Glomerular visceral epithelial cell (primary cell): ENCODE measurements around the gene IDE.
"Not testable (repeated sequence)": the region's sequence is repeated elsewhere in the genome, so short reads cannot be mapped to it uniquely, and the experiment has no call there.

Source experiments
- DNase-seq: peaks from one replicate; pipeline ENCODE4 v3.0.0-alpha.2; 2016; ENCODE audit errors: extremely low spot score

The IDE gene

DNA sequence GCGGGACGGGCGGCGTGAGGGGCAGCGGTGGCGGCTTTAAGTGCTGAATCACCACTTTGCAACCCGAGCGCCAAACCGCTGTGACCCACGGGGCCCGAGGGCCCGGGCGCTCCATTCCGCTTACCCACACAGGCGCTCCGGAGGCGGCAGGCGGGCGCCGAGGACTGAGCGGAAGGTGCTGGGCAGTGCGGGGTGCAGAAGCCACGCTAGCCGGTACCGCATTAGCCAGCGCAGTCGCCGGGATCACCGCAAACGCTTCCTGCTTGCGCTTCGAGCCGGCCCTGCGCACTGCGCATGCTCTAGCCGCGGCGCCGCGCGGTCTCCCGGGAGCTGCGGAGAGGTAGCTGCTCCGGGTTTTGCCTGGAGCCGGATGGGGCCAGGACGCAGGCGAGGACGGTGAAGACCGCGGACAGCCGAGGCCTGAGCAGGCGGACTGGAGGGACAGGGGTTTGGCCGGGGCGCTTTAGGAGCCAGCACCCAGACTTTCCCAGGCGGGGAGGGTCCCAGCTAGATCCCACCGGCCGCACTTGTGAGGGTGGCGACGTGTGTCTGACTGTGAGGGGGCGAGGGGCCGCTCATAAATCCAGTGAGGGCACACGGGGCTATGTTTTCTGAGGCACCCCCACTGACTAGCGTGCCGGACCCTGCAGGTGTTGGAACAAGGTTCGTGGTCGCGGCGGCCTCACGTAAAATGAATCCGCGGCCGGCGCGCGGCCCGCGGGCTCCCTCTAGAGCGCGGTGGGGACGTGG is at the start of gene IDE:
TSS of gene IDE (minus strand) at position 296 of the 750 bp plus-strand sequence. CDS start at position 222, 74 bp downstream.
- DNase-seq = peak; percentile 89

DNA sequence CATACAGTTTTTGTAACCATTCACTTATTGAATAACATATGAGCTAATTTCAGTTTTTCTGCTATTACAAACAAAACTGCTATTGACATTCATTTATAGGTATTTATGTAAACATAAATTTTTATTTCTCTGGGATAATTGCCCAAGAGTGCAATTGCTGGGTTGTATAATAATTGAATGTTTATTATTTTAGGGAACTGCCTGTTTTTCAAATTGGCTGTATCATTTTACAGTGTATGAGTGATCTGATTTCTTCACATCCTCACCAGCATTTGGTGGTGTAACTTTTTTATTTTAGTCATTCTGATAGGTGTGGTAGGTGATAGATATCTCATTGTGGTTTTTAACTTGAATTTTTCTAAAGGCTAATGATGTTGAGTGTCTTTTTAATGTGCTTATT is 45.5 kb upstream of the IDE start:
- DNase-seq = no peak

DNA sequence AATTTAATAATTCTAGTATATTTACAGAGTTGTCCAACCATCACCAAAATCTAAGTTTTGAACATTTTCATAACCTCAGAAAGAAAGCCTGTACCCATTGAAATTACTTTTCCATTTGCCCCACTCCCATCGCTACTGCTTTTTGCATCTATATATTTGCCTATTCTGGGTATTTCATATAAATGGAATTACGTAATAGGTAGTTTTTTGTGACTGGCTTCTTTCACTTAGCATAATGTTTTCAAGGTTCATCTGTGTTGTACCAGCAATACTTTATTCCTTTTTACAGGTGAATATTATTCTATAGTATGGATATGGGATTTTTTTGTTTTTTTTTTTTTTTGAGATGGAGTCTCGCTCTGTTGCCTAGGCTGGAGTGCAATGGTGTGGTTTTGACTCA is 41.6 kb upstream of the IDE start:
- no peak for DNase-seq

DNA sequence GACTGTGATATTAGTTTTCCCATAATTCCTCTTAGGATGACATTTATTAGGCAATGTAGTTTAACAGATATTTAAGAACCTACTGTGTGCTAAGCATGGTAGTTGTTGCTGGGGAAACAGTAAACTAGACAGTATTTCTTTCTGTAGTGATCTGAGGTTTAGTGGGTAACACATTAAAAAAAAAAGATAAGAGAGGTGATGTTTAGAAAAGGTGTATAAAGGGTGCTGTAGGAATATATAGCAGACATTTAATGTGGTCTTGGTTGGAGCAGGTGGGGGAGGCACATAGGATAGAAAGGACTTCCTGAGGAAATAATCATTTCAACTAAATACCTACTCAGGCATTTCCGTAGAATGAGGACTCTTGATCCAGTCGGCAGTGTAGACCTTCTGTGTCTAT is 30.9 kb upstream of the IDE start:
- no peak for DNase-seq

DNA sequence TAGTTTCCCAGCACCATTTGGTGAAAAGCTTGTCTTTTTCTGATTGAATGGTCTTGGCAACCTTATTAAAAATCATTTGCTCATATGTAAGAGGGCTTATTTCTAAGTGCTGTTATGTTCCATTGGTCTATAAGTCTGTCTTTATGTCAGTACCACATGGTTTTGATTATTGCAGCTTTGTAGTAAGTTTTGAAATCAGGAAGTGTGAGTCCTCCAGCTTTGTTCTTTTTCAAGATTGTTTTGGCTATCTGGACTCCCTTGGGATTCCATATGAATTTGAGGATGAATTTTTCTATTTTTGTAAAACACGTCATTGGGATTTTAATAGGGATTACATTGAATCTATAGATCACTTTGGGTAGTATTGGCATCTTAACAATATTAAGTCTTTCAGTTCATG is 24.4 kb upstream of the IDE start:
- no peak for DNase-seq

DNA sequence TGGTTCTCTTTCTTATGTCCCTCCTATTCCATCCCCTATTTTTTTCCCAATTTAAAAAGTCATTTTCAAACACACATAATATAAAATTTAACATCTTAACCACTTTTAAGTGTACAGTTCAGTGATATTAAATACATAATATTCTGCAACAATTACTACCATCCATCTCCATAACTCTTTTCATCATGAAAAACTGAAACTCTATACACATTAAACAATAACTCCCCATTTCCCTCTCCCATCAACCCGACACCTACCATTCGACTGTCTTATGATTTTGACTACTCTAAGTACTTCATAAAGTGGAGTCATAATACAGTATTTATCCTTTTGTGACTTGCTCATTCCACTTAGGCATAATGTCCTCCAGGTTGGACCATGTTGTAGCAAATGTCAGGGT is 21.6 kb upstream of the IDE start:
- no peak for DNase-seq

DNA sequence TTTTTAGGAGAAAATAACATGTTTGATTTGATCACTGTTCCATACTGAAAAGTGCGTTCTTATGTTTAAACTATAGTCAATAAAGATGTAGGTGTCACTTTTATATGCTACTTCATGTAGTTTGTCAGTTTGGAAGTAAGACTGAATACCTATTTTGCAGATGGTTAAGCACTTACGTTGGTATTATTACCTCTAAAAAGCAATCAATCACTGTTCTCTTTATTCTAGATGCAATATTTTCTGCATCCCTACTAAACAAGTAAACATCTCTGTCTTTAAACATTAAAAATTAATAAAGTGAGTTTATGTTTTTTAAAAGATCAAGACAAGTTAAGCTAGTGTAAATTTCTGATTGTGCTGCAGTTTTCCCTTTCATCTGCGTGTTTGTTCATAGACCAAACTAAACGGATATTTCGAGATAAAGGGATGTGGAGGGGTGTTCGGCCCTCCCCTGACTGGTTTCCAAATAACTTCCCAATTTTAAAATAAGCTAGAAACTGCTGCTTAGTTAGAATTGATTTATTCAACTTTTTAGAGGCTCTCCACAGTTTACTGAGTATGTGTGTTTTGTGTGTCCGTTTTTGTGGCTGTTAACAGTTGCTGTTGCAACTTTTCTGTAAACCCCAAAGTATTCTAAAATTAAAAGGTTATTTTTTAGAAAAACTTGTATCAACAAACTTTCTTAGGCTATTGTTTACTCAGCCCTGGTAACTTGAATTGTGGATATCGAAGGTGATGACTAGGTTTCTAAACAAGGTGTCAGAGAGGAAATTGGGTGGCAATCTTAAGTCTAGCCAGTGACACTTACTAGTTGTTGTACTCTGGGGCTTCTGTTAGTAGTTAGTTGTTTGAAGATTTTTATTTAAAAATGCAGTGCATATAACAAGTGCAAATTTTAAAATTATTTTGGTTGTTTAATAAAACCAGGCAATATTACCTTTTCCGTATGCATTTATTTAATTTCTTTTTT is 20.0 kb upstream of the IDE start:
- no peak for DNase-seq

DNA sequence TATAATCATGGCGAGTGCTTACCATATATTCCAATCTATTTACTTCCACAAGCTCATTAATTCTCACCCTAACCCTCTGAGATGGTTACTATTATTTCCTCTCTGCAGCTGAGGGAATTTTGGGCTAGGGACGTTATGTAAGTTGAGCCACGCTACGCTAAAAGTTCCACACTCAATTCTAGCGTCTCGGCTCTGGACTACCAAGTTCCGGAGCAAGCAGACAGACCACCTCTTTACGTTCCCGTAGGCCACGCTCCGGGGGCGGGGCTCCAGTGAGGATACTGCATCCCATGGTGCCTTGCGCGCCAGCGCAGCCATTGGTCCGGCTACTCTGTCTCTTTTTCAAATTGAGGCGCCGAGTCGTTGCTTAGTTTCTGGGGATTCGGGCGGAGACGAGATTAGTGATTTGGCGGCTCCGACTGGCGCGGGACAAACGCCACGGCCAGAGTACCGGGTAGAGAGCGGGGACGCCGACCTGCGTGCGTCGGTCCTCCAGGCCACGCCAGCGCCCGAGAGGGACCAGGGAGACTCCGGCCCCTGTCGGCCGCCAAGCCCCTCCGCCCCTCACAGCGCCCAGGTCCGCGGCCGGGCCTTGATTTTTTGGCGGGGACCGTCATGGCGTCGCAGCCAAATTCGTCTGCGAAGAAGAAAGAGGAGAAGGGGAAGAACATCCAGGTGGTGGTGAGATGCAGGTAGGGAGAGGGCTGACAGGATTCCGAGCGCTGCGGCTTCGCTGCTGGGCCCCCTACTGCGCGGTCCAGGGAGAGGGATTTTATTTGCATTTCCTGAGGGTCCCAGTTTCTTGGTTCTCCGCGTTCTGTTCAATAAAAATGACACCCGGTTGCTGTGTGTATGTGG is 19.1 kb upstream of the IDE start, which contains the start of gene KIF11:
TSS of gene KIF11 (plus strand) at position 370 of the 858 bp plus-strand sequence. CDS start at position 616, 246 bp downstream.
- peak; percentile 96 for DNase-seq

DNA sequence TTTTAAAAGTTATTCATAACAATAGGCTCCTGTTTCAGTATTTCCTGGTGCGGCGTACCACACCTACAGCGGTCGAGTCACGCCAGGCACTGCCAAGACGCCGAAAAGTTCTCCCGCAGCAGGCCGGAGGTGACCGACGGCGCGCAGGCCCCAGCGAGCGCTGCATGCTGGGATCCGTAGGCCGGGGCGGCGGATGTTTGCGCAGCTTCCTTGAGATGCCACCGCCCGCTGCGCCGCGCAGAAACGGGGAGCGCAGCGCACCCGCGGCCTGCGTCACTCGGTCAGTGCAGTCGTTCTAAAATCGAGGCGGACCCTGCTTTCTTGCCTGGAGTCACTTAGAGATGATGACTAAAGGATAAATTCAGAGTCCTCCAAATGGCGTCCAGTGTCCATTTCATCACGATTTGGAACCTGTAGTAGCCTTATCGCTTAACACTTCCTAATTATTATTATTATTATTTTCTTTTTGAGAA is 17.7 kb upstream of the IDE start:
- DNase-seq = peak; percentile 88

DNA sequence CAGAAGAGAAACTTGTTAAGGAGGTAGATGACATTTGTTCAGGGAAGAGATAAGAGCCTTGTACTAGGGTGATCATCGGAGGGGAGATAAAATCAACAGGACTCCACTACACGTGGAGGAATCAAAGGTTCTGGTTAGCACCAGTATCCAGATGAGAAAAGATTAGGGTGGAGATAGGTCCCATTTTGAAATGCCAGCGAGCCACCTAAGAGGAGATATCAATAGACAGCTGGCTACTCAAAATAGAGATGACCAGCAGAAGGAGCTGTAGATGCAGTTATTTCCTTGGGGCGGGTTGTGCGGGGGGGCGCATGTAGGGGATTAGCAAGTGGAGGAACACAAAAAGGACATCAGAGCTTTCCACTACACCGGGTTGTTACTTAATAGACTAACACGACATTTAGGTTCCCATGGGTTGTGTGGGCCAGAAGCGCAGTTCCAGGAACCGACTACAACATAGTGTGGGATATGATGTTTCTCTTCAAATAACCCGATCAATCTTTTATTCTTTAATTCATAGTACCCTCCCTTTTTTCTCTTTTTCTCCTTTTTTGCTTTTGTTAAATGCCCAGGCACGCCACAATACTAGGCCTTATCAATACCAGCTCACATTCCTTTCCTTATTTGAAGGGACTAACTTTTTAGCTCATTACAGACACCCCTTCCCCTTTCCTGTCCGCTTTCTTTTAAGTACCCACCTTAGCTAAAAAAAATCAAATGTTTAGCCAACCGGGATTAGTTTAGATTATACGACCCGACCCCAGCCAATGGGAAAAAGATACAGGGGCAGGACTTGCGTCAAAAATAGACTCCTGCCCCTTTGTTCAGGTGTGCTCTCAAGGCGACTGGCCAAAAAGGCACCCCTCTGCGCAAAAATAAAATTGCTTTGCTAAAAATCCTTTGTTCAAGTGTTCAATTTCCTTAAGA is 17.0 kb upstream of the IDE start:
- DNase-seq = peak; percentile 59

DNA sequence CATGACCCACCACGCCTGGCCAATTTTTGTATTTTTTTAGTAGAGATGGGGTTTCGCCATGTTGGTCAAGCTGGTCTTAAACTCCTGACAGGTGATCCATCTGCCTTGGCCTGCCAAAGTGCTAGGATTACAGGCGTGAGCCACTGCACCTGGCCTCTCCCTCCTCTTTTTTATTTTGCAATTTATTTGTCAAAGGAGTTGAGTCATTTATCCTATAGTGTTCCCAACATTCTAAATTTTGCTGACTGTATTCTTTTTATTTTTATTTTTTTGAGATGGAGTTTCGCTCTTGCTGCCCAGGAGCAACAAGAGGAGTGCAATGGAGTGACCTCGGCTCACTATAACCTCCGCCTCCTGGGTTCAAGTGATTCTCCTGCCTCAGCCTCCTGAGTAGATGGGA is 8.5 kb upstream of the IDE start:
- DNase-seq = not testable (repeated sequence)

DNA sequence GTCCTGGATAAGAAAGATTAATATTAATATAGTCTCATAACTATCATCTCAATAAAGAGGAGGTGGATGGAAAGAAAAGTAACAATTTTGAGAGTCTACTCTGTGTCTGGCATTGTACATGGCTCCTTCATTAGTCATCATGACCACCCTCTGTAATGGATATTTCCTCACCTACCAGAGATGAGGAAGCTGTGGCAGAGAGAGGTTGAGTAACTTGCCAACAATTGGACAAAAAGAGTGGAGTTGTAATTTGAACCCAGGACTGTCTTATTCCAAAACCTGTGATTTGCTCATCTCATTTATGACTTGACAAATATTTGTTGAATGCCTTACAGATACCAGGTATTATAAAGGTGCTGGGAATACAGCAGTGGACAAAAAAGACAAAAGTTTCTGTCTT is 2.1 kb upstream of the IDE start:
- peak; percentile 56 for DNase-seq

DNA sequence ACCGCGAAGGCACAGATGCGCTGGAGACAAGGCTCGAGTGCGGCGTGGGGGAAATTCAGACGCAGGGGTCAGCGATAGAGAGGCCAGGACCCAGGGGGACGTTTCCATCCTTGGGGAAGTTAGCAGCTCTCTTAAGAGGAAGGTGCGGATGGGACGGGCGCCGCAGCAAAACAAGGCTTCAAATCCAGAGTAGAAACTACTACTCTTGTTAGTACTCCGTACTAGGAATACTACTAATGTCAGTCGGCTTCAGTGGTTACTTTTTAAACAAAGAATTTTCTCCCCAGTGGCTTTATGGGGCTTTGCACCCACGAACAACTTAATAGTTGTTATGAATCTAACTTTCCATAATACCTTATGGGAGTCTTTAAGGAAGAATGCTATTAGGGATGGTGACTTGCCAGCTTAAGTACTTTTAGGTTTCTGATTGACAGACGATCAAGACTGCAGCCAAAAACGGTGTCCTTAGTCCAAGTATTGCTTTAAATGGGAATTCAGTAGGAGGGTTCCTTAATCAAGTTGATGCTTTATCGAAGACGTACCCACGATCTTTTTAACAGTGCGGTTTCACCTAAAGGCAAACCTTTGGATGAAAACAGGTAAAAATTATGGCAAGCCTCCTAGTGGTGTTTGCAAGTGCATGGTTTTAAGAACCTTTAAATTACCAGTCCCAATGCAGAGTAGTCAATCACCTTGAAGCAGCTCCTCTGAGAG is 812 bp upstream of the IDE start:
- no peak for DNase-seq

DNA sequence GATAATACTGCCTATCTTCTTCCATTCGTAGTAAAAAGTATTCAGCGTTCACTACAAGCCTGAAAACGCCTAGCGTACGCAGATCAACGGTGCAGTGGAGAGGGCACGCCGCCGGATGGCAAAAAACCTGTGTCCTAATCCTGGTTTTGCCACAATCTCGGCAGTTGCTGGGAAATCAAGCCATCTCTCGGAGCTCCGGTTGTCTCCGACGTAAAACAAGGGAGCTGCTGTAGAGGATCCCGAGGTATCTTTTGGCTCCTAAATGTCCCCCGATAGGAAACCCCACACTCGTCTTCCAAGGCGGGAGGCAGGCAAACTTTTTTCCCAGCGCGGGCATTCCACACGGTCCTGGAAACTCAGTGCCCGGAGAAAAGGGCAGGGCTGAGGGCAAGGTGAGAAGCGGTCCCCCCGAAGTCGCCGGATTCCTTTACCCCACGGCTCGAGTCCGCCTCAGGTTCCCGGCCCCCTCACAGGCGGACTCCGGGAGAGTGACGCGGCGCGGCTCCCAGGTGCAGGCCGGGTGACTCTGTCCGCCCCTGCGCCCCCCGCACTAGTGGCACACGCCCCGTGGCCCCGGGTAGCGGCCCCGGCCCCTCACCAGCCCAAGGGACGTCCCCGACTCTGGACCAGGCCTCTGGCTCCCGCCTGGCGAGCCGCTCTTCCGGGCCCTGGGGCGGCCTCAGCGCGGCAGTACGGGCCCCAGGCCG is 649 bp downstream of the IDE start:
- peak; percentile 52 for DNase-seq

DNA sequence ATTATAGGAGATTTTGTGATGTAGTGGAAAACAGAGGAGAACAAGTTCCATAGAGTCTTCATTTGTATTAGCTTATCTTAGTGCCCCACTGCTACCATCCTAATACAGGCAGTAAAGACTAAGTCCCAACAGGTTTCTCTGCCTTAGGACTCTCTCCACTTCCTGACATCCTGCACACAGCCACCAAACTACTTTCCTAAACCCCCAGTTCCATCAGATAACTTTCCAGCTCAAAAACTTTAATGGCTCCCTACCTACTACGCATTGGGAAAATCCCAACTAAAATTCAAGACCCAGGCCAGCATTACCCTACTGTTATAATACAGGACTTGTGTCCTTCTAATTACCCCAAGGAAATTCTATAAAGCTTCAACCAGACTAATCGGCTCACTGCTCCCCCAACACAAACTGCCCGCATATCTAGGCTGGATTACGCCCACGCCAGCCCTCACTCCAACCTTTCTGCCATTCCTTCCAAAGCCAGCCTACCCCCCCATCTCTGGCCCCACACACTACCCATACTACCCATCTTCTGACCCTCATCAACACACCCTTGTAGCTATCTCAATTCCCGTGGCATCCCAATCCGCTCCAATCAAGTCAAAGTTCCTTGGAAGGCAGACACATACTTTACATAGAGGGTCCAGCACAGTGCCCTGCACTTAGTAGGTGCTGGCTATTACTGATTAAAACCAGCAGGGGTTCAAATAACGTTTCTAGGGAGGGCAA is 1.4 kb downstream of the IDE start:
- DNase-seq = peak; percentile 7

DNA sequence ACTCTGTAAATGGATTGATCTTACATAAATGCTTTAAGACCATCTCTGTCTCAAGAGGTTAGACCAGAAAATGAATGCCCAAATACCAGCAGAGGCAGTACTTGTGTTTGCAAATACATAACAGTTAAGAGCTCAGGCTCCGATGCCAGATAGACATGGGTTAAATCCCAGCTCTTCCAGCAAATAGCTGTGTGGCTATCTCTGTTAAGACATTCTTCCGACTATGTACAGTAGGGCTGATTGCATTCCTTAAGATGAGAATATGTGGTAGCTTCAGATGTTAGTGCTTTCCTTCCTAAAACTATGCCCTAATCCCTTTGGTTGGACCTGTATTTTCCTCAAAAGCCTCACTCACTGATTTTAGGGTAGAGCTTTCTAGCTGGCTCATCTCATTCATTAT is 2.2 kb downstream of the IDE start:
- DNase-seq = no peak

DNA sequence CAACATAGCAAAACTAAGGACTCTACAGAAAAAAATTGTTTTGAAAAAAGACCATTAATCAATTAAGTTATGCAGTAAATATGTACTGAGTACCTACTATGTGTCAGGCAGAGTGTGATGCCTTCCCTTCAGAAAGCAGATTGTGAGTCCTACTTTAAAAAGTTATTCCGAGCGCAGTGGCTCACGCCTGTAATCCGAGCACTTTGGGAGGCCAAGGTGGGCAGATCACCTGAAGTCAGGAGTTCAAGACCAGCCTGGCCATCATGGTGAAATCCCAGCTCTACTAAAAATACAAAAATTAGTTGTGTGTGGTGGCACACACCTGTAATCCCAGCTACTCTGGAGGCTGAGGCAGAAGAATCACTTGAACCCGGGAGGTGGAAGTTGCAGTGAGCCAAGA is 4.2 kb downstream of the IDE start:
- not testable (repeated sequence) for DNase-seq

DNA sequence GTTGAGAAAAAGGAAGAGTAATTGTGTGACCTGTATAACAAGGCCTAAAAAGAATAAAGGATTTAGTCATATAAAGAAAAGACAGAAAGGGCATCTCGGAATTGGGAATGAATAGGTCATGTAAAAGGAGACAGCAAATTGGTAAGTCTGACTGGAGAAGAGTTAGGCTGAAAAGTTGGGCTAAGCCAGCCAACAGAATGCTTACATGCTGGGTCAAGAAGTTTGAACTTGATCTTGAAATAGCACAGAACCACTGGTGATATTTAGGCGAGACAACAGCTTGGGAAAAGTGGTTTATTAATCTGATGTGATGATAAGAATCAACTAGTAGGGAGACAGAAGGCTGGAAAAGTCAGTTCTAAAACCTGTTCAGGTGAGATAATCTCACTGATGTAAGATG is 4.8 kb downstream of the IDE start:
- no peak for DNase-seq
